Panc1 (cell line): ENCODE measurements around the gene CCS. TPM values are rescaled to one million over a fixed set of nuclear protein-coding genes. Genes with fewer than 3 reads are reported as not detected.
A peak's percentile ranks its signal among the peaks of the same experiment; 100 is the strongest.

Experiments used
- ATAC-seq: fragments of 200-7000 bp; cut with Tn5 transposase; 2 replicates; pipeline ENCODE4 v1.9.1; 2020; ENCODE audit warnings: mild to moderate bottlenecking, moderate library complexity
- Bru-seq: library from RNA; stranded (reverse); fragments of 400-500 nt; gene quantifications from one replicate; lab custom pipeline; 2021; lab: Mats Ljungman, UMichigan
- BruChase-seq, 2 experiments: library from RNA; stranded (reverse); fragments of 400-500 nt; gene quantifications; one replicate each; lab custom pipeline; 2021; lab: Mats Ljungman, UMichigan
- BruUV-seq: library from RNA; stranded (reverse); fragments of 400-500 nt; replicated peaks from 2 replicates; lab custom pipeline; 2021; lab: Mats Ljungman, UMichigan
- CTCF ChIA-PET: fragments of 300-600 bp; sonication (Branson Sonifier 250); formaldehyde crosslinking; loops from one replicate; lab custom pipeline; 2022; ENCODE audit warnings: antibody characterized with exemption; lab: Charles Lee
- POLR2A ChIA-PET: fragments of 300-600 bp; sonication (Branson Sonifier 250); formaldehyde crosslinking; loops from one replicate; lab custom pipeline; 2022; ENCODE audit warnings: antibody characterized with exemption; lab: Charles Lee
- DNase-seq: peaks from one replicate; pipeline ENCODE4 v3.0.0-alpha.2; 2010; ENCODE audit warnings: low read depth, low spot score
- H3K27ac ChIP-seq: 2 replicates; pipeline ENCODE4 v1.5.1; 2011; ENCODE audit warnings: mild to moderate bottlenecking, low read length, inconsistent platforms
- H3K27me3 ChIP-seq: fragments of 200-500 bp; sonication (Bioruptor generic); 2 replicates; pipeline ENCODE4 v1.6.0; 2014; ENCODE audit warnings: low read length, inconsistent platforms; ENCODE audit not compliant: control insufficient read depth, insufficient read depth
- H3K36me3 ChIP-seq: fragments of 200-500 bp; sonication (Bioruptor generic); 2 replicates; pipeline ENCODE4 v1.5.1; 2014; ENCODE audit warnings: inconsistent platforms, mild to moderate bottlenecking, low read length, moderate library complexity; ENCODE audit not compliant: control insufficient read depth, insufficient read depth
- H3K4me1 ChIP-seq: 2 replicates; pipeline ENCODE4 v1.5.1; 2011; ENCODE audit warnings: inconsistent platforms, mild to moderate bottlenecking, low read length, moderate library complexity; ENCODE audit not compliant: control insufficient read depth, insufficient read depth
- H3K4me3 ChIP-seq, 2 experiments: 2 replicates each; pipeline ENCODE4 v1.5.1; 2011 to 2012; ENCODE audit warnings: low read depth in 2 of 2, low read length in 2 of 2, mild to moderate bottlenecking in 2 of 2, inconsistent platforms in 1 of 2, moderate library complexity in 1 of 2
- H3K9me3 ChIP-seq: fragments of 200-500 bp; sonication (Bioruptor generic); 2 replicates; pipeline ENCODE4 v1.5.1; 2014; ENCODE audit warnings: low read depth, mild to moderate bottlenecking, inconsistent platforms, low read length, moderate library complexity; ENCODE audit not compliant: control insufficient read depth, insufficient read depth
- CTCF ChIP-seq: fragments of 450-650 bp; IDR thresholded peaks from 2 replicates; pipeline ENCODE4 v1.5.1; 2017; ENCODE audit warnings: mild to moderate bottlenecking
- POLR2AphosphoS5 ChIP-seq: IDR thresholded peaks from 2 replicates; pipeline ENCODE4 v1.6.1; 2012; ENCODE audit warnings: mild to moderate bottlenecking, low read depth, low read length, moderate library complexity
- REST ChIP-seq, 2 experiments: IDR thresholded peaks; 2 replicates each; pipeline ENCODE4 v1.6.1; 2011 to 2012; ENCODE audit warnings: low read depth in 2 of 2, control low read depth in 1 of 2, low read length in 1 of 2, mild to moderate bottlenecking in 1 of 2, moderate library complexity in 1 of 2; ENCODE audit not compliant: insufficient read depth in 1 of 2
- SIN3A ChIP-seq: IDR thresholded peaks from 2 replicates; pipeline ENCODE4 v1.6.1; 2012; ENCODE audit warnings: low read depth, mild to moderate bottlenecking, low read length, moderate library complexity, borderline replicate concordance; ENCODE audit not compliant: insufficient read depth
- TCF7L2 ChIP-seq: IDR thresholded peaks from 2 replicates; pipeline ENCODE4 v1.6.1; 2011; ENCODE audit warnings: mild to moderate bottlenecking, low read depth, low read length, inconsistent platforms
- in situ Hi-C: cut with HindIII; loops from 2 replicates; pipeline ENCODE4 v1.10.0; 2016; ENCODE audit warnings: low sequenced_read_pairs, low pct_unique_long_range_greater_than_20kb
- intact Hi-C: fragments of 100-400 bp; cut with micrococcal nuclease; formaldehyde crosslinking; loops from one replicate; pipeline ENCODE4 v1.10.0; 2022; ENCODE audit not compliant: unreplicated experiment
- long read RNA-seq: library from polyadenylated mRNA; unstranded; transcript quantifications from one replicate; pipeline ENCODE4 v2.0.0, GENCODE V29; 2021; ENCODE audit not compliant: unreplicated experiment
- polyA plus RNA-seq: library from polyadenylated mRNA; unstranded; fragments of >200 nt; gene quantifications from one replicate; pipeline ENCODE4 v1.2.1, GENCODE V29; 2012; ENCODE audit warnings: missing spikeins; ENCODE audit not compliant: insufficient read length
- total RNA-seq: library from RNA; stranded (reverse); gene quantifications from one replicate; pipeline ENCODE4 v1.2.1, GENCODE V29; 2021; ENCODE audit not compliant: unreplicated experiment

The CCS gene
- total RNA-seq (55.3 TPM), Bru-seq, nascent RNA (percentile 69 among the genes with signal in this experiment), BruChase-seq, experiment 1, labeled RNA remaining after a 2-hour chase (percentile 80 among the genes with signal in this experiment), BruChase-seq, experiment 2, labeled RNA remaining after a 6-hour chase (percentile 75 among the genes with signal in this experiment)
- polyA plus RNA-seq: 68.6 TPM
- long read RNA-seq, transcript CCS-205 (7 exons, 1,196 nt): minor isoform, 8 of 58 reads
- long read RNA-seq, transcript CCS-208 (8 exons, 1,430 nt): major isoform, 22 of 58 reads
- long read RNA-seq, partial matches to known transcripts: 14 of 58 reads
- long read RNA-seq, other reads (novel, unspliced or antisense): 13 of 58 reads

GRCh38 chr11:66592457-66593302, at the start of gene CCS, which contains the start of gene CCDC87:
Gene CCS, plus strand, starts transcription at chr11:66593185. Its CDS starts 77 bp downstream, at chr11:66593262.
Gene CCDC87, minus strand, starts transcription at chr11:66593063. Its CDS starts 48 bp downstream, at chr11:66593015.
- in situ Hi-C loops: no loop called here
- intact Hi-C loops: no loop called here
- CTCF ChIA-PET: interaction anchor here (0.5 to 1.1 kb wide), 2 partner anchors 86 to 97 kb away, joined by 3 to 5 read pairs; no protein-coding TSS in a partner anchor
- Histone ChIP-seq H3K4me3 (peak within 1 kb of the TSS; percentile 88 to 95), H3K9me3 (no peaks in the 10 kb centered on the region; the same call in 1 of the 2 replicates), H3K36me3 (no peaks in the 10 kb centered on the region), H3K27ac (peak within 1 kb of the TSS; percentile 96), H3K27me3 (no peaks in the 10 kb centered on the region), H3K4me1 (peaks cover 8% of the 10 kb centered on the region)
- 0 out of 2 replicates have a peak, but pooled peaks have one; percentile 70 for TF ChIP-seq SIN3A
- 0 out of 2 replicates have a peak, but pooled peaks have one; percentile 18 for TF ChIP-seq TCF7L2
- no peak for TF ChIP-seq REST (IDR thresholded peaks at IDR 0.05; ENCODE audit: insufficient read depth in 1 of 2, low read depth in 2 of 2, low read length in 1 of 2)
- TF ChIP-seq POLR2AphosphoS5: peak; percentile 99
- TF ChIP-seq CTCF: peak; percentile 92
- ATAC-seq (peak; percentile 99), DNase-seq (peak; percentile 86)
- no TSS peak for BruUV-seq
- POLR2A ChIA-PET: interaction anchor here (0.7 kb wide), 1 partner anchor 51 kb away, joined by 4 read pairs; no protein-coding TSS in a partner anchor

- intact Hi-C loops: no loop called here
- no peak for DNase-seq
- Histone ChIP-seq H3K4me3 (no peak overlapping the region), H3K36me3 (peaks cover 2% of the 10 kb centered on the region; the same call in 1 of the 2 replicates), H3K27me3 (no peaks in the 10 kb centered on the region), H3K27ac (no peak overlapping the region), H3K4me1 (peaks cover 9% of the 10 kb centered on the region), H3K9me3 (no peaks in the 10 kb centered on the region)
- POLR2A ChIA-PET: no interaction called here
- in situ Hi-C loops: no loop called here
- TF ChIP-seq REST (IDR thresholded peaks at IDR 0.05; ENCODE audit: insufficient read depth in 1 of 2, low read depth in 2 of 2, low read length in 1 of 2) (no peak), POLR2AphosphoS5 (no peak; the same call in 1 of the 2 replicates), SIN3A (no peak), TCF7L2 (no peak), CTCF (no peak)
- no peak for ATAC-seq
- BruUV-seq: no TSS peak
- CTCF ChIA-PET: interaction anchor here (0.5 kb wide), 1 partner anchor 117 kb away, joined by 3 read pairs; no protein-coding TSS in a partner anchor
Measured at GRCh38 chr11:66543263-66544107, 49.5 kb upstream of the CCS start.
